HepG2 (cell line): ENCODE data around the gene RAB20. TPM values are rescaled to one million over a fixed set of nuclear protein-coding genes. Genes with fewer than 3 reads are reported as not detected.
A peak's percentile ranks its signal among the peaks of the same experiment; 100 is the strongest.

ENCODE experiments used
- CBFB ChIP-seq: sonication (generic); formaldehyde crosslinking; IDR thresholded peaks from 2 replicates; pipeline ENCODE4 v1.4.0; 2020; ENCODE audit warnings: missing genetic modification reagents
- ELF3 ChIP-seq: IDR thresholded peaks from 2 replicates; pipeline ENCODE4 v1.6.1; 2016; ENCODE audit warnings: missing genetic modification reagents, missing compliant biosample characterization
- FOXA3 ChIP-seq: IDR thresholded peaks from 2 replicates; pipeline ENCODE4 v1.6.1; 2016; ENCODE audit warnings: missing genetic modification reagents, missing compliant biosample characterization
- FOXK2 ChIP-seq: fragments of 450-650 bp; IDR thresholded peaks from 2 replicates; pipeline ENCODE4 v1.6.1; 2016
- FOXM1 ChIP-seq: sonication (generic); formaldehyde crosslinking; IDR thresholded peaks from 2 replicates; pipeline ENCODE4 v1.5.0; 2020; ENCODE audit warnings: missing genetic modification reagents
- HCFC1 ChIP-seq: fragments of 150-350 bp; IDR thresholded peaks from 2 replicates; pipeline ENCODE4 v1.6.1; 2014; ENCODE audit warnings: low read depth, low read length
- HMG20A ChIP-seq: IDR thresholded peaks from 2 replicates; pipeline ENCODE4 v1.6.1; 2016; ENCODE audit warnings: borderline replicate concordance
- HMG20B ChIP-seq: conservative IDR thresholded peaks from 2 replicates; pipeline ENCODE4 v1.6.1; 2016; ENCODE audit warnings: missing genetic modification reagents, missing compliant biosample characterization
- KDM5B ChIP-seq: sonication (generic); formaldehyde crosslinking; IDR thresholded peaks from 2 replicates; pipeline ENCODE4 v1.4.0; 2020; ENCODE audit warnings: missing genetic modification reagents, mild to moderate bottlenecking, borderline replicate concordance
- MEF2D ChIP-seq: sonication (generic); formaldehyde crosslinking; IDR thresholded peaks from 2 replicates; pipeline ENCODE4 v1.5.1; 2020; ENCODE audit warnings: mild to moderate bottlenecking, missing genetic modification reagents
- MEIS2 ChIP-seq: sonication (generic); formaldehyde crosslinking; IDR thresholded peaks from 2 replicates; pipeline ENCODE4 v1.9.0; 2021; ENCODE audit warnings: mild to moderate bottlenecking, missing genetic modification reagents
- MTA1 ChIP-seq: sonication (generic); formaldehyde crosslinking; IDR thresholded peaks from 2 replicates; pipeline ENCODE4 v1.4.0; 2020; ENCODE audit warnings: missing genetic modification reagents, mild to moderate bottlenecking, borderline replicate concordance
- POLR2A ChIP-seq, 2 experiments: IDR thresholded peaks; 2 replicates each; pipeline ENCODE4 v1.6.1; 2011; ENCODE audit warnings: low read depth in 2 of 2, low read length in 2 of 2, mild to moderate bottlenecking in 1 of 2, moderate library complexity in 1 of 2; ENCODE audit not compliant: insufficient read depth in 1 of 2
- TEAD2 ChIP-seq: sonication (generic); formaldehyde crosslinking; IDR thresholded peaks from 2 replicates; pipeline ENCODE4 v1.9.0; 2021; ENCODE audit warnings: missing genetic modification reagents
- XRCC5 ChIP-seq: fragments of 200-400 bp; formaldehyde crosslinking; optimal IDR thresholded peaks from 2 replicates; pipeline ENCODE3; 2017; ENCODE audit warnings: mild to moderate bottlenecking, low read length
- ZC3H4 ChIP-seq: sonication (generic); formaldehyde crosslinking; IDR thresholded peaks from 2 replicates; pipeline ENCODE4 v1.4.0; 2020; ENCODE audit warnings: missing genetic modification reagents, borderline replicate concordance
- ZNF441 ChIP-seq: sonication (generic); formaldehyde crosslinking; IDR thresholded peaks from 2 replicates; pipeline ENCODE4 v1.7.0; 2021; ENCODE audit warnings: missing genetic modification reagents, borderline replicate concordance
- ZNF510 ChIP-seq: sonication (generic); formaldehyde crosslinking; IDR thresholded peaks from 2 replicates; pipeline ENCODE4 v1.4.0; 2020; ENCODE audit warnings: low read depth, mild to moderate bottlenecking, missing genetic modification reagents
- ZNF776 ChIP-seq: sonication (generic); formaldehyde crosslinking; IDR thresholded peaks from 2 replicates; pipeline ENCODE4 v1.4.0; 2020; ENCODE audit warnings: mild to moderate bottlenecking, missing genetic modification reagents
- polyA plus RNA-seq, 8 experiments: library from polyadenylated mRNA; depleted of rRNA in 3 of 8; stranded (reverse) in 7 of 8; unstranded in 1 of 8; fragments of >200 nt; fragmentation: Illumina TruSeq in 4 of 8; extraction: Trizol in 4 of 8; gene quantifications; 2 replicates each; pipeline versions ENCODE4 v1.2.1 to v1.2.3, GENCODE V29; 2011 to 2016; ENCODE audit warnings: low read depth in 4 of 8, missing spikeins in 1 of 8, mixed read lengths in 1 of 8; ENCODE audit not compliant: insufficient read depth in 1 of 8
- total RNA-seq, 5 experiments: library from RNA; depleted of rRNA; stranded (reverse); fragments of >200 nt; fragmentation: Illumina TruSeq; extraction: Trizol; gene quantifications; 2 replicates each; pipeline ENCODE4 v1.2.3, GENCODE V29; 2016; ENCODE audit warnings: low read depth in 1 of 5
- TF ChIP-seq, protein P1 (sequence below): sonication (generic); formaldehyde crosslinking; IDR thresholded peaks from 2 replicates; pipeline ENCODE4 v1.4.0; 2020; ENCODE audit warnings: low read depth, missing genetic modification reagents
- TF ChIP-seq, protein P2 (sequence below): sonication (generic); formaldehyde crosslinking; IDR thresholded peaks from 2 replicates; pipeline ENCODE4 v1.8.0; 2022; ENCODE audit warnings: missing genetic modification reagents, mild to moderate bottlenecking, borderline replicate concordance
- TF ChIP-seq, protein P3 (sequence below): sonication (generic); formaldehyde crosslinking; conservative IDR thresholded peaks from 2 replicates; pipeline ENCODE4 v1.4.0; 2020; ENCODE audit warnings: missing genetic modification reagents
- TF ChIP-seq, protein P4 (sequence below): sonication (generic); formaldehyde crosslinking; IDR thresholded peaks from 2 replicates; pipeline ENCODE4 v1.8.0; 2022; ENCODE audit warnings: missing genetic modification reagents, mild to moderate bottlenecking, inconsistent platforms, borderline replicate concordance

Gene RAB20
- total and polyA plus RNA-seq, 2 of the 13 experiments (the other 11 are each of a cell fraction or from before 2014, with no cell fraction given): 15.6 to 30.5 TPM

DNA sequence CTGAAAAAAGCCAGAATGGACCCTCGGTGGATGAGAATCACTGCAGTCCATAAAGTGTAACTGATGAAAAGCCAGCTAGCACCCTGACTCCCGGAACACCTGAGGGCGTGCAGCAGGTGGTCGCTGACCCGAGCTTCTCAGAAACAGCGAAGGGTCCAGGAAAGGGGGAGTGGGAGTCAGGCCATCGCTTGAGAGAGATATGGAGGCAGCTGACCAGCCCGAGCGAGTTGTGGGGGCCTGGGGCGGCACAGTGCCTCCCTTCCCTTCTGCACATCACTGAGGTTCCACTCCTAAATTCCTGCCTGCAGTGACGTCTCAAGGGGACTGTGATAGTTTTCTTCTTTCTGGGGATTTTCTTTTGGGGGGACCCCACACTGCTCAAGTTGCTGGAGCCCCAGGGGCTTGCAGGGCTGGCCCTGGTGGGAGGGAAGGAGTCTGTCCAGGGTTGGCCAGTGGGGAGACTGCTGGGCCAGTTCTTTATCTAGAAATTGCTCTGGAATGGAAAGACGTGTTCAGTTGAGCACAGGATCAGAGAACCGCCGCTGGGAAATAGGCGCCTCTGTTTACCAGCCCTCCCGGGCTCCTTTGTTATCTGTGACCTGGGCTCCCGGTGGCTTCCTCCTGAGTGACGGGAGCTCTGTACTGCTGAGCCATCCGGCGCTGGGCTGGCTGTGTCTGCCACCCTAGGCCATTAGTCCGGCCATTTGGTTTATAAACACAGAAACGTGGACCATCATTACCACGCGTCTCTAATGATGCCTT, 71.3 kb downstream of the RAB20 start (continued):
- TF ChIP-seq, protein P1, sequence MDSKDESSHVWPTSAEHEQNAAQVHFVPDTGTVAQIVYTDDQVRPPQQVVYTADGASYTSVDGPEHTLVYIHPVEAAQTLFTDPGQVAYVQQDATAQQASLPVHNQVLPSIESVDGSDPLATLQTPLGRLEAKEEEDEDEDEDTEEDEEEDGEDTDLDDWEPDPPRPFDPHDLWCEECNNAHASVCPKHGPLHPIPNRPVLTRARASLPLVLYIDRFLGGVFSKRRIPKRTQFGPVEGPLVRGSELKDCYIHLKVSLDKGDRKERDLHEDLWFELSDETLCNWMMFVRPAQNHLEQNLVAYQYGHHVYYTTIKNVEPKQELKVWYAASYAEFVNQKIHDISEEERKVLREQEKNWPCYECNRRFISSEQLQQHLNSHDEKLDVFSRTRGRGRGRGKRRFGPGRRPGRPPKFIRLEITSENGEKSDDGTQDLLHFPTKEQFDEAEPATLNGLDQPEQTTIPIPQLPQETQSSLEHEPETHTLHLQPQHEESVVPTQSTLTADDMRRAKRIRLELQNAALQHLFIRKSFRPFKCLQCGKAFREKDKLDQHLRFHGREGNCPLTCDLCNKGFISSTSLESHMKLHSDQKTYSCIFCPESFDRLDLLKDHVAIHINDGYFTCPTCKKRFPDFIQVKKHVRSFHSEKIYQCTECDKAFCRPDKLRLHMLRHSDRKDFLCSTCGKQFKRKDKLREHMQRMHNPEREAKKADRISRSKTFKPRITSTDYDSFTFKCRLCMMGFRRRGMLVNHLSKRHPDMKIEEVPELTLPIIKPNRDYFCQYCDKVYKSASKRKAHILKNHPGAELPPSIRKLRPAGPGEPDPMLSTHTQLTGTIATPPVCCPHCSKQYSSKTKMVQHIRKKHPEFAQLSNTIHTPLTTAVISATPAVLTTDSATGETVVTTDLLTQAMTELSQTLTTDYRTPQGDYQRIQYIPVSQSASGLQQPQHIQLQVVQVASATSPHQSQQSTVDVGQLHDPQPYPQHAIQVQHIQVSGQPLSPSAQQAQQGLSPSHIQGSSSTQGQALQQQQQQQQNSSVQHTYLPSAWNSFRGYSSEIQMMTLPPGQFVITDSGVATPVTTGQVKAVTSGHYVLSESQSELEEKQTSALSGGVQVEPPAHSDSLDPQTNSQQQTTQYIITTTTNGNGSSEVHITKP (CRISPR knock-in tag): no peak
- TF ChIP-seq, protein P2, sequence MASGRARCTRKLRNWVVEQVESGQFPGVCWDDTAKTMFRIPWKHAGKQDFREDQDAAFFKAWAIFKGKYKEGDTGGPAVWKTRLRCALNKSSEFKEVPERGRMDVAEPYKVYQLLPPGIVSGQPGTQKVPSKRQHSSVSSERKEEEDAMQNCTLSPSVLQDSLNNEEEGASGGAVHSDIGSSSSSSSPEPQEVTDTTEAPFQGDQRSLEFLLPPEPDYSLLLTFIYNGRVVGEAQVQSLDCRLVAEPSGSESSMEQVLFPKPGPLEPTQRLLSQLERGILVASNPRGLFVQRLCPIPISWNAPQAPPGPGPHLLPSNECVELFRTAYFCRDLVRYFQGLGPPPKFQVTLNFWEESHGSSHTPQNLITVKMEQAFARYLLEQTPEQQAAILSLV (CRISPR knock-in tag): no peak
- no peak for TF ChIP-seq POLR2A (IDR thresholded peaks at IDR 0.05; ENCODE audit: insufficient read depth in 1 of 2, low read depth in 2 of 2, low read length in 2 of 2)
- TF ChIP-seq KDM5B: no peak
- TF ChIP-seq HMG20B: 0 out of 2 replicates have a peak, but pooled peaks have one; percentile 16
- no peak for TF ChIP-seq FOXK2
- TF ChIP-seq ZNF441 (CRISPR knock-in tag): no peak
- TF ChIP-seq HMG20A (CRISPR knock-in tag): peak; percentile 24; the same call in 1 of the 2 replicates
- no peak for TF ChIP-seq HCFC1
- no peak for TF ChIP-seq ZNF776 (CRISPR knock-in tag)
- no peak for TF ChIP-seq TEAD2 (CRISPR knock-in tag)
- TF ChIP-seq FOXA3 (CRISPR knock-in tag): peak; percentile 61; the same call in 1 of the 2 replicates
- TF ChIP-seq MEF2D (CRISPR knock-in tag): no peak
- TF ChIP-seq, protein P3, sequence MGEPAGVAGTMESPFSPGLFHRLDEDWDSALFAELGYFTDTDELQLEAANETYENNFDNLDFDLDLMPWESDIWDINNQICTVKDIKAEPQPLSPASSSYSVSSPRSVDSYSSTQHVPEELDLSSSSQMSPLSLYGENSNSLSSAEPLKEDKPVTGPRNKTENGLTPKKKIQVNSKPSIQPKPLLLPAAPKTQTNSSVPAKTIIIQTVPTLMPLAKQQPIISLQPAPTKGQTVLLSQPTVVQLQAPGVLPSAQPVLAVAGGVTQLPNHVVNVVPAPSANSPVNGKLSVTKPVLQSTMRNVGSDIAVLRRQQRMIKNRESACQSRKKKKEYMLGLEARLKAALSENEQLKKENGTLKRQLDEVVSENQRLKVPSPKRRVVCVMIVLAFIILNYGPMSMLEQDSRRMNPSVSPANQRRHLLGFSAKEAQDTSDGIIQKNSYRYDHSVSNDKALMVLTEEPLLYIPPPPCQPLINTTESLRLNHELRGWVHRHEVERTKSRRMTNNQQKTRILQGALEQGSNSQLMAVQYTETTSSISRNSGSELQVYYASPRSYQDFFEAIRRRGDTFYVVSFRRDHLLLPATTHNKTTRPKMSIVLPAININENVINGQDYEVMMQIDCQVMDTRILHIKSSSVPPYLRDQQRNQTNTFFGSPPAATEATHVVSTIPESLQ (CRISPR knock-in tag): no peak
- TF ChIP-seq ZC3H4 (CRISPR knock-in tag): no peak
- TF ChIP-seq MEIS2 (CRISPR knock-in tag): peak; percentile 25; the same call in 1 of the 2 replicates
- no peak for TF ChIP-seq FOXM1 (CRISPR knock-in tag)
- TF ChIP-seq CBFB (CRISPR knock-in tag): no peak
- TF ChIP-seq, protein P4, sequence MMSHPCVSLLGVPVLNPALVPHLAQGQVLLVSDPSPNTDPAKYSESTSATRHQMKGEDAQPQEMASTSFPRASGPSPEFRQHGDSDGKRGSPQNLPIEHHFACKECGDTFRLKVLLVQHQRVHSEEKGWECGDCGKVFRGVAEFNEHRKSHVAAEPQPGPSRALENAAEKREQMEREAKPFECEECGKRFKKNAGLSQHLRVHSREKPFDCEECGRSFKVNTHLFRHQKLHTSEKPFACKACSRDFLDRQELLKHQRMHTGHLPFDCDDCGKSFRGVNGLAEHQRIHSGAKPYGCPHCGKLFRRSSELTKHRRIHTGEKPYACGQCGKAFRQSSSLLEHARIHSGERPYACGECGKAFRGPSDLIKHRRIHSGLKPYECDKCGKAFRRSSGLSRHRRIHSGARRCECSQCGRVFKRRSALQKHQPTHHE: no peak
- no peak for TF ChIP-seq ZNF510 (CRISPR knock-in tag)
- TF ChIP-seq MTA1 (CRISPR knock-in tag): no peak
- TF ChIP-seq ELF3 (CRISPR knock-in tag): peak; percentile 54; the same call in 1 of the 2 replicates
- no peak for TF ChIP-seq XRCC5
